H9 (cell line): ENCODE data around the gene KIT. TPM values are rescaled to one million over a fixed set of nuclear protein-coding genes. Genes with fewer than 3 reads are reported as not detected.
A peak's percentile ranks its signal among the peaks of the same experiment; 100 is the strongest.

Source experiments
- DNase-seq: peaks from one replicate; pipeline ENCODE4 v3.0.0-alpha.2; 2017
- H2AFZ ChIP-seq: one replicate; pipeline ENCODE4 v1.6.1; 2013; ENCODE audit warnings: mild to moderate bottlenecking, low read length, control low read depth, moderate library complexity
- H2AK5ac ChIP-seq: 2 replicates; pipeline ENCODE4 v1.6.1; 2013; ENCODE audit warnings: low read length, control low read depth, mixed read lengths; ENCODE audit not compliant: insufficient read length
- H2BK120ac ChIP-seq: one replicate; pipeline ENCODE4 v1.6.1; 2013; ENCODE audit warnings: low read depth, mild to moderate bottlenecking, low read length, control low read depth, inconsistent platforms; ENCODE audit not compliant: poor library complexity, severe bottlenecking
- H2BK12ac ChIP-seq: 2 replicates; pipeline ENCODE4 v1.6.1; 2013; ENCODE audit warnings: low read length, control low read depth, mixed read lengths, low read depth; ENCODE audit not compliant: insufficient read length
- H2BK15ac ChIP-seq: 2 replicates; pipeline ENCODE4 v1.6.1; 2013; ENCODE audit warnings: low read depth, low read length, control low read depth
- H2BK20ac ChIP-seq: one replicate; pipeline ENCODE4 v1.6.1; 2013; ENCODE audit warnings: low read depth, mild to moderate bottlenecking, low read length, control low read depth, inconsistent platforms; ENCODE audit not compliant: poor library complexity, severe bottlenecking
- H2BK5ac ChIP-seq: 2 replicates; pipeline ENCODE4 v1.6.1; 2013; ENCODE audit warnings: low read length, control low read depth, mixed read lengths; ENCODE audit not compliant: insufficient read length
- H3K14ac ChIP-seq: 2 replicates; pipeline ENCODE4 v1.6.1; 2013; ENCODE audit warnings: low read length, control low read depth; ENCODE audit not compliant: insufficient read depth
- H3K18ac ChIP-seq: 2 replicates; pipeline ENCODE4 v1.6.1; 2013; ENCODE audit warnings: low read depth, mild to moderate bottlenecking, mixed read lengths, low read length, control low read depth; ENCODE audit not compliant: insufficient read length
- H3K23ac ChIP-seq: 2 replicates; pipeline ENCODE4 v1.6.1; 2013; ENCODE audit warnings: low read length, control low read depth, mixed read lengths, low read depth; ENCODE audit not compliant: insufficient read length
- H3K23me2 ChIP-seq: 2 replicates; pipeline ENCODE4 v1.6.1; 2013; ENCODE audit warnings: low read depth, mild to moderate bottlenecking, mixed read lengths, low read length, control low read depth; ENCODE audit not compliant: insufficient read length, poor library complexity, severe bottlenecking
- H3K27ac ChIP-seq: 2 replicates; pipeline ENCODE4 v1.5.1; 2013; ENCODE audit warnings: low read length, control low read depth, mixed read lengths, low read depth; ENCODE audit not compliant: insufficient read length
- H3K27me3 ChIP-seq: 2 replicates; pipeline ENCODE4 v1.6.1; 2013; ENCODE audit warnings: low read length, control low read depth, inconsistent platforms; ENCODE audit not compliant: insufficient read depth
- H3K4ac ChIP-seq: 2 replicates; pipeline ENCODE4 v1.6.1; 2013; ENCODE audit warnings: low read depth, mild to moderate bottlenecking, control low read depth, inconsistent platforms, low read length, moderate library complexity
- H3K4me1 ChIP-seq: 2 replicates; pipeline ENCODE4 v1.6.1; 2013; ENCODE audit warnings: low read length, control low read depth, inconsistent platforms; ENCODE audit not compliant: insufficient read depth
- H3K4me2 ChIP-seq: 2 replicates; pipeline ENCODE4 v1.6.1; 2013; ENCODE audit warnings: low read length, control low read depth, mixed read lengths; ENCODE audit not compliant: insufficient read length, insufficient read depth
- H3K56ac ChIP-seq: 2 replicates; pipeline ENCODE4 v1.6.1; 2013; ENCODE audit warnings: low read depth, mild to moderate bottlenecking, mixed read lengths, low read length, control low read depth; ENCODE audit not compliant: insufficient read length
- H3K79me1 ChIP-seq: 2 replicates; pipeline ENCODE4 v1.6.1; 2013; ENCODE audit warnings: low read depth, mild to moderate bottlenecking, moderate library complexity, low read length, control low read depth, inconsistent platforms; ENCODE audit not compliant: insufficient read depth, poor library complexity, severe bottlenecking
- H3K79me2 ChIP-seq: 2 replicates; pipeline ENCODE4 v1.6.1; 2013; ENCODE audit warnings: low read length, control low read depth, inconsistent platforms; ENCODE audit not compliant: insufficient read depth
- H3K9ac ChIP-seq: 2 replicates; pipeline ENCODE4 v1.6.1; 2013; ENCODE audit warnings: low read length, control low read depth, mixed read lengths; ENCODE audit not compliant: insufficient read length; ENCODE audit errors: extremely low read depth
- H3K9me3 ChIP-seq: one replicate; pipeline ENCODE4 v1.6.1; 2013; ENCODE audit warnings: low read depth, low read length, inconsistent platforms; ENCODE audit not compliant: control insufficient read depth
- H3T11ph ChIP-seq: one replicate; pipeline ENCODE4 v1.6.1; 2013; ENCODE audit warnings: mild to moderate bottlenecking, low read length, control low read depth, inconsistent platforms
- H4K20me1 ChIP-seq: one replicate; pipeline ENCODE4 v1.6.1; 2013; ENCODE audit not compliant: control insufficient read depth, insufficient read length, insufficient read depth
- H4K5ac ChIP-seq: 2 replicates; pipeline ENCODE4 v1.6.1; 2013; ENCODE audit warnings: low read depth, mild to moderate bottlenecking, mixed read lengths, low read length, control low read depth; ENCODE audit not compliant: insufficient read length
- H4K8ac ChIP-seq: replicated peaks from 2 replicates; pipeline ENCODE4 v1.6.1; 2013; ENCODE audit warnings: low read length, control low read depth, mixed read lengths, low read depth; ENCODE audit not compliant: insufficient read length
- H4K91ac ChIP-seq: 2 replicates; pipeline ENCODE4 v1.6.1; 2013; ENCODE audit warnings: low read depth, mild to moderate bottlenecking, moderate library complexity, mixed read lengths, low read length, control low read depth; ENCODE audit not compliant: insufficient read length
- H3K27ac Mint-ChIP-seq, 3 experiments: 2 replicates in 2 of 3; 3 replicates in 1 of 3; pipeline ENCODE4 v1.8.0; 2020 to 2021; ENCODE audit warnings: mixed read lengths in 3 of 3, mild to moderate bottlenecking in 1 of 3, moderate library complexity in 1 of 3
- H3K27me3 Mint-ChIP-seq: 2 replicates; pipeline ENCODE4 v1.8.0; 2021; ENCODE audit warnings: low read depth, mild to moderate bottlenecking, moderate library complexity, mixed read lengths
- H3K36me3 Mint-ChIP-seq, 3 experiments: 2 replicates in 2 of 3; 3 replicates in 1 of 3; pipeline ENCODE4 v1.8.0; 2020 to 2021; ENCODE audit warnings: low read depth in 3 of 3, mixed read lengths in 3 of 3; ENCODE audit not compliant: insufficient read depth in 1 of 3
- H3K4me1 Mint-ChIP-seq, 2 experiments: 2 replicates each; pipeline ENCODE4 v1.8.0; 2020; ENCODE audit warnings: mixed read lengths in 2 of 2
- H3K4me3 Mint-ChIP-seq, 2 experiments: 2 replicates in 1 of 2; 3 replicates in 1 of 2; pipeline ENCODE4 v1.8.0; 2020 to 2021; ENCODE audit warnings: mild to moderate bottlenecking in 2 of 2, mixed read lengths in 2 of 2, moderate library complexity in 1 of 2
- H3K9me3 Mint-ChIP-seq, 2 experiments: 2 replicates in 1 of 2; 3 replicates in 1 of 2; pipeline ENCODE4 v1.8.0; 2020; ENCODE audit warnings: mild to moderate bottlenecking in 2 of 2, mixed read lengths in 2 of 2, moderate library complexity in 1 of 2
- WGBS: extraction: QIAGEN DNeasy Blood & Tissue Kit; methylation state at CpG from one replicate; pipeline ENCODE4 v1.1.7; 2013; ENCODE audit warnings: missing lambda C conversion rate, low lambda C conversion rate, mixed read lengths; ENCODE audit not compliant: insufficient read length; ENCODE audit errors: extremely low coverage; 5-methylcytosine and 5-hydroxymethylcytosine counted together
- total RNA-seq: library from RNA; stranded (reverse); gene quantifications from 2 replicates; pipeline ENCODE4 v1.2.1, GENCODE V29; 2021
- TF ChIP-seq, protein P1 (sequence below): fragments of 200-600 bp; sonication (generic); conservative IDR thresholded peaks from 3 replicates; pipeline ENCODE4 v1.8.0; 2021; ENCODE audit warnings: antibody characterized with exemption, mild to moderate bottlenecking

The KIT gene
- total RNA-seq, 1 experiment from 2014 or later = 6.7 TPM

DNA sequence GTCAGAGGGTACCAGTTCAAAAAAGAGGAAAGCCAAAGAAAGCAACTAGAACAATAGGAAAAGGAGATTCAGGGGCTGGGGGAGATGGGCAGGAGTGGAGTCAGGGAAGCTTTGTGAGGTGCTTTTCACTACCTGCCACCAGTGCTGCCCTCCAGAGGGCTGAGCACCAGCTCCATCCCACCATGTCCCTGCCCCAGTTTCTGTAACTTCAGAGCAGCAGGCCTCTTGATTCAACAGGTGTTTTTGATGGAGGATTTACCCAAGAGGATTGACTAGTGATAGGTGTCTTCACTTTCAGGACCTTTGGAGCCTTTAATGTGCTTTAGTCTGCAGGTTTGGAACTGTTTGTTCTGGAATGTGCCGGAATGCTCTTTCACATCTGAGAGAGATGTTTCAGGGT, 12.1 kb downstream of the KIT start:
- H3K18ac ChIP-seq = no peak overlapping the region
- H3K9me3 ChIP-seq = no peaks in the 10 kb centered on the region
- no peak overlapping the region for H3T11ph ChIP-seq
- H4K20me1 ChIP-seq = no peaks in the 10 kb centered on the region
- no peak overlapping the region for H3K9ac ChIP-seq
- no peak overlapping the region for H3K4me2 ChIP-seq
- H4K5ac ChIP-seq = no peak overlapping the region
- no peaks in the 10 kb centered on the region for H3K27me3 ChIP-seq
- no peaks in the 10 kb centered on the region for H3K79me1 ChIP-seq
- no peak overlapping the region for H2AK5ac ChIP-seq
- no peak overlapping the region for H2BK20ac ChIP-seq
- H2BK12ac ChIP-seq = no peak overlapping the region
- H2AFZ ChIP-seq = no peak overlapping the region
- no peak overlapping the region for H3K14ac ChIP-seq
- H2BK5ac ChIP-seq = no peak overlapping the region
- Mint-ChIP-seq H3K9me3 (peaks cover 3 to 6% of the 10 kb centered on the region in 2 experiments; a peak in 2 of 5 replicates), H3K4me3 (no peak overlapping the region), H3K4me1 (peaks cover 15 to 38% of the 10 kb centered on the region in 2 experiments), H3K27ac (no peak overlapping the region), H3K36me3 (peaks cover 0 to 9% (median 0%) of the 10 kb centered on the region in 3 experiments; a peak in 2 of 7 replicates), H3K27me3 (peaks cover 1% of the 10 kb centered on the region; the same call in 1 of the 2 replicates)
- no peak overlapping the region for H3K27ac ChIP-seq
- DNase-seq = peak; percentile 48
- no peaks in the 10 kb centered on the region for H3K79me2 ChIP-seq
- no peak overlapping the region for H2BK15ac ChIP-seq
- no peak overlapping the region for H3K56ac ChIP-seq
- 0 out of 2 replicates have a peak, but pooled peaks cover 2% of the 10 kb centered on the region for H3K4me1 ChIP-seq
- WGBS = no CpG with 5 or more reads among the region's 1 CpG
- no peak overlapping the region for H3K23ac ChIP-seq
- H2BK120ac ChIP-seq = no peak overlapping the region
- H3K23me2 ChIP-seq = no peaks in the 10 kb centered on the region
- no peak overlapping the region for H4K91ac ChIP-seq
- no peak overlapping the region for H4K8ac ChIP-seq
- TF ChIP-seq, protein P1, sequence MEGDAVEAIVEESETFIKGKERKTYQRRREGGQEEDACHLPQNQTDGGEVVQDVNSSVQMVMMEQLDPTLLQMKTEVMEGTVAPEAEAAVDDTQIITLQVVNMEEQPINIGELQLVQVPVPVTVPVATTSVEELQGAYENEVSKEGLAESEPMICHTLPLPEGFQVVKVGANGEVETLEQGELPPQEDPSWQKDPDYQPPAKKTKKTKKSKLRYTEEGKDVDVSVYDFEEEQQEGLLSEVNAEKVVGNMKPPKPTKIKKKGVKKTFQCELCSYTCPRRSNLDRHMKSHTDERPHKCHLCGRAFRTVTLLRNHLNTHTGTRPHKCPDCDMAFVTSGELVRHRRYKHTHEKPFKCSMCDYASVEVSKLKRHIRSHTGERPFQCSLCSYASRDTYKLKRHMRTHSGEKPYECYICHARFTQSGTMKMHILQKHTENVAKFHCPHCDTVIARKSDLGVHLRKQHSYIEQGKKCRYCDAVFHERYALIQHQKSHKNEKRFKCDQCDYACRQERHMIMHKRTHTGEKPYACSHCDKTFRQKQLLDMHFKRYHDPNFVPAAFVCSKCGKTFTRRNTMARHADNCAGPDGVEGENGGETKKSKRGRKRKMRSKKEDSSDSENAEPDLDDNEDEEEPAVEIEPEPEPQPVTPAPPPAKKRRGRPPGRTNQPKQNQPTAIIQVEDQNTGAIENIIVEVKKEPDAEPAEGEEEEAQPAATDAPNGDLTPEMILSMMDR = peak; percentile 56; the same call in 2 of the 3 replicates
- H3K4ac ChIP-seq = no peak overlapping the region
